NCI-H2196 (cell line): ENCODE measurements around the gene STC2.
A peak's percentile ranks its signal among the peaks of the same experiment; 100 is the strongest.
"Not testable (repeated sequence)": the region's sequence is repeated elsewhere in the genome, so short reads cannot be mapped to it uniquely, and the experiment has no call there.

ENCODE experiments used
- DNase-seq: peaks from one replicate; lab custom pipeline; 2025; ENCODE audit not compliant: unreplicated experiment; lab: John Stamatoyannopoulos, UW

STC2 gene, protein sequence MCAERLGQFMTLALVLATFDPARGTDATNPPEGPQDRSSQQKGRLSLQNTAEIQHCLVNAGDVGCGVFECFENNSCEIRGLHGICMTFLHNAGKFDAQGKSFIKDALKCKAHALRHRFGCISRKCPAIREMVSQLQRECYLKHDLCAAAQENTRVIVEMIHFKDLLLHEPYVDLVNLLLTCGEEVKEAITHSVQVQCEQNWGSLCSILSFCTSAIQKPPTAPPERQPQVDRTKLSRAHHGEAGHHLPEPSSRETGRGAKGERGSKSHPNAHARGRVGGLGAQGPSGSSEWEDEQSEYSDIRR

DNA sequence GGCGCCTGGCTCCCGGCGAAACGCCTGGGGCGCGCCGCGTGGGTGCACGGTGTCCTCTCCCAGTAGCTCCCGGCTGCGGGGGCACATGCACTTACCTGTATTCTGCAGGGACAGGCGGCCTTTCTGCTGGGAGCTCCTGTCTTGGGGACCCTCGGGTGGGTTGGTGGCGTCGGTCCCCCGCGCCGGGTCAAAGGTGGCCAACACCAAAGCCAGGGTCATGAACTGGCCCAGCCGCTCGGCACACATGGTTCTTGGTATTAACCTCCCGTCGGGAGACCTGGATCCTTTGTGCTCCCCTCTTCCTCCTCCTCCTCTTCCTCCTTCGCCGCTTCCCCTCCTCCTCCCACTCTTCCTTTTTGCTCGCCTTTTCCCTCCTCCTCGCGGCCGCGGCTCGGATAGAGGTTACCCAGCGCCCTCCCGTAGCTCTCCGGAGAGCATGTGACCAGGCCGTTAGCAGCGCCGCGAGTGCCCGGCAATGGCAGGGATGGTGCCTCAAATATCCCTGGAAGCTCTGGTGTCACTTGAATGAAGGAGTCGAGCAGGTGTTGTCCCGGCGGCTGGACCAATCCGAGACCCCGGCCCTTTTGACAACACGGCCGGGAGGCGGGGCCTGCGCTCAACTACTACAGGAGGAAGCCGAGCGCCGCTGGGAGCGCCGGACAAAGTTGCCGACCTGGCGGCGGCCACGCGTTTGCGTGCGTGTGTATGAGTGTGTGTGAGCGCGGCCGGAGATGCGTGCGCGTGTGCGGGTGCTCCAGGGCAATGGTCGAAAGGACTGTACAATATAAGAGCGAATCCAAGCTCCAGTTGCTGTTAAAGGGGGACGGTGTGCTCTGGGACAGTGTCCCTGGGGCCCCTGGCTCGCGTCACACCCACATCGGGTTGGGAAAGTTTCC lies at the start of gene STC2:
Gene STC2, minus strand, starts transcription at position 467 of the 896 bp plus-strand sequence. Its CDS starts 221 bp downstream, at position 246.
- DNase-seq: peak; percentile 70

DNA sequence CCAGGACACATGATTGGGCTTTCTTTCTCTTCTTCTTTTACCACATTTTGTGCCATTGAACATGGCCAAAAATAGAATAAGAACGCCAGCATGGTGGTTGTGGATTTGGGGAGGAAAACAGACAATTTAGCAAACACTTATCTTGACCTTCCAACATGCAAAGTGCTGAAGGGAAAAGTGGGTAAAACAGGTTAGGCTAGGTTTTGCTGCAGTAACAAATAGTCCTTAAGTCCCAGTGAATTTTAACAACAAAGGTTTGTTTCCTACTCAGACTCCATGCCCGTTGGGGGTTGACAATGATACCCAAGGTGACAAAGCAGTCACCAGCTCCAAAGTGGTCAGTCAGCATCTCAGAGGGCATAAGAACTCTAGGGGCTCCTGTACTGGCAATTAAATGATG lies 43.2 kb upstream of the STC2 start:
- no peak for DNase-seq

DNA sequence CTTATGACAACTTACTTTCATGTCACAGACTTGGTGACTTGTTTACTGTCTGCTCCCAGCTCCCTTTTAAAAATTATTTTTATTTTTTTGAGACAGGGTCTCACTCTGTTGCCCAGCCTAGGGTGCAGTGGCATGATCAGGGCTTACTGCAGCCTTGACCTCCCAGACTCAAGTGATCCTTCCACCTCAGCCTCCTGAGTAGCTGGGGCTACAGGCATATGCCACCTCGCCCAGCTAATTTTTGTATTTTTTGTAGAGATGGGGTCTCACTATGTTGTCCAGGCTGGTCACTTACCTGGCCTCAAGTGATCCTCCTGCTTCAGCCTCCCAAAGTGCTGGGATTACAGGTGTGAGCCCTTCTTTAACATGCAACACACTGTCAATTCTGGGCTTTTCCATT lies 35.2 kb upstream of the STC2 start:
- DNase-seq: not testable (repeated sequence)

DNA sequence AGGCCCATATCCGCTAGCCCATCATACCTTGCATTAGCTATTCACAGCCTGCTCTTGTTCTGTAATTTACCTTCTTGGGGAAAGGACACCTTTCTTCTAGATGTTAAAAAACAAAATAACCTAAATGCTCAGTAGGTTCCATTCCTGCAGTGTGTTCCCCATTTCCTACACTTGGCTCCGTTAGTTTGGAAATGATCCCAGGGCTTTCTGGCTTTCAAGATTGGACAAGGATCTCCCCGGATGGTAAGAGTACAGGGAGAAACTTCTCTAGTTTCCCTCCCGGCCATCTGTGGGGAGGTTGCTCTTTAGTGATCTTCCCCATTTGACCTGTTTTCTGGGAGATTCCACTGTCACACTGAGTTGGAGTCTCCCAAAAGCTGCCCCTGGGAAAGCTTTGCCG lies 27.3 kb upstream of the STC2 start:
- DNase-seq: no peak

DNA sequence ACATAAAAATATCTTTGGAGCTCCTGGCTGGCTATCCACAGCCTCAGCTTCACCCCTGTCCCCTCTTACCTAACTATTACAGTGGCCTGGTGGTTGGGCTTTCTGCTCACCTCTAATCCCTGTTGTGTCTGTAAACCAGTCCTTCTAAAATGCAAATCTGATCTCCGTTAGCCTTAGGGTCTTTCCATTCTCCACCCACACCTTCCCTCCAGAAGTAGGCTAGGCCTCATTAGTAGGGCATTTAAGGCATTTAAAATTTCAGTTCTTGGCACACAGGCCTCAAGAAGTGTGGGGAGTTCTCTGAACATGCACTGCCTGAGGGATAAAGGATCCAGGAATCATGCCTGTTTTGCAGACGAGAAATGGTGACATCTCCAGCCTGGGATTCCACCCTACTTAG lies 26.4 kb upstream of the STC2 start:
- no peak for DNase-seq

DNA sequence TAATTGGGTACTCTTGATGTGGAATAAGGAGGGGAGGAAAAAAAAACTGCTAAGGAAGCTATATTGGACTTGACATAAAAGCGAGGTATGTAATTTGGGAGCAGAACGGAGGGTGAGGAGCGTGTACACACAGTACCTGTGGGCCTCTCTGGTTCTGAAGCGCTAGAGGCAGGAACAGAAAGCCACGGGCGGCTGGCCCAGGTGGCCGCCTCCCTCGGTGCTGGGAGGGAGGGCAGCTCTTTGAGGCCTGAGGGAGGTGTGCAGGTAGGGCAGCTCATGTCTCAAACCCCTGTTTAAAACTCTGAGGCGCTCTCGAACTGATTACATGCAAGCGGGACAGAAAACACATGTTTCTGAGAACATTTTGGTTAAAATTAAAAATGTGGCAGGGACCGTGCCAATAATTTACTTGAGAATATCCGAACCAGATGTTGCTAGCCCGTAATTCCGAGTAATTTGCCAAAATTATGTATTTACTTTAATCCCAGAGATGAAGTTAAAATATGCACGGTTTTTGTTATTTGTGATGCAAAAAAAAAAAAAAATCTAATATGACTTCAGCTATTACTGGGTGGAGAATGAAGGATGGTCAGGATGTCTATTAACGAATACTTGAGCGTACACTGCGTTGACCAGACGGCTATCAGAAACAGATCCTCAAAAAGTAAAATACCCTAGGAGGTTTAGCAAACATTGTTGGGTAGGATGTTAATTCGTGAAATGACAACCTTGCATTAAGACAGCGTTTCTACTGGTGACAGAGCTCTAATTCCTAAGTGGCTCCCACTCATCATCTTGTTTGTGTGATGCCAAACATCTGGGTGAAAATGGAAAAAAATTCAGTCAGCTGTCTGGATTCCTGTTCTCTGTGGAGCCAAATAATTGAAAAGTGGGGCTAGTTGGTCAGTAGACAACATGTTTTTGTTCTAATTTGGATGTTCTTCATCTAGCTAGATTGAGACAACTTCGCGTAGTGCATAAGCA lies 24.4 kb upstream of the STC2 start:
- no peak for DNase-seq

DNA sequence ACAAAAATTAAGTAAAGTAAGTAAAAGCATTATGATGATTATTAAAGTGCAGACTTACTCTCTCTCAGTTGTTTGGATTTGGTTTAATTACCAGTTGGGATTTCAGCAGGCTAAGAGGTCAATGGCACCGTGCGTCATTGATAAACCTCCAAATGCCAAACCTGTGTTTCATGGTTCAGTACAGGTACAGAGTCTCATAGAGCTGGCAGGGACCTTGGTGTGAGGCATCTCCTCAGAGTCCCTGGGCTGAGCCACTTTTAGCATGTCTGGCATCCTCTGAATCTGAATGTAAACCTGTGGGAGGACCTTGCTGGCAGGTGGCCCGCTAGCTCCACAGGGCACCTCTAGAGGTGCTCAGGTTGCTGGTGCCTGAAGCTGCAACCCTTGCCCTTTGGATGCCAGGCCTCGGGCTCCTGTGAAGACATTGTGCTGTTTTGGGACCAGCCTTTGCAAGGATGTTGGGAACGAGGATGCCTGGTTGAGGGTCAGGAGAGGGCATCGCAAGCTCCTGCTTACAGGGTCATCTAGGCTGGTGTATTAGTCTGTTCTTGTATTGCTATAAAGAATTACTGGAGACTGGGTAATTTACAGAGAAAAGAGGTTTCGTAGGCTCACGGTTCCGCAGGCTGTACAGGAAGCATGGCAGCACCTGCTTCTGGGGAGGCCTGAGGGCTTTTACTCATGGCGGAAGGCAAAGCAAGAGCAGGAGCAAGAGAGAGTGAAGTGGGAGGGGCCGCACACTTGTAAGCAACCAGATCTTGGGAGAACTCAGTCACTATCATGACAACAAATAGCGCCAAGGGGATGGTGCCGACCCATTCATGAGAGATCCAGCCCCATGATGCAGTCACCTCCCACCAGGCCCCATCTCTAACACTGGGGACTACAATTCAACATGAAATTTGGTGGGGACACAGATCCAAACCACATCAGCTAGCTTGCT lies 14.9 kb upstream of the STC2 start:
- no peak for DNase-seq

DNA sequence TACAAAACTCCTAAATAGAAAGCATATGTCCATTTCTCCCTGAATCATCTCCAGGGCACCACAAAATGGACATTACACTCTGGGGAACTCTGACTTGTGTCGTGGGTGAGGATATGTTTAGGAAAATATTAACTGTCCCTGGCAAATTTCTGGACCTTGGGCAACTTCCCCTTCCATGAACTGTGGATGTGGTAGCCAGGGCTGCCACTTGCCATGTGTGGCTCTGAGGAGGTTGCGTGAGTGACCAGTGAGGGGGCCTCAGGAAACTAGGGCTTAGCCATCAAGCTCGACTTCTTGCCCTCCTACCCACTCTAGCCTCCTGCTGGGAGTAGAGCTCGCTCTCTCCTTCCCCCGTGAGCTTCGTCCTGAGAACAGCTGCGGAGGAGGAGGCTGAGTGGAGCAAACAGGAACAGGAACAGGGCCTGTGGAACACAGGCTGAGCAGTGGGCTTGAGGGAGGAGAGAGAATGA lies 13.8 kb upstream of the STC2 start:
- DNase-seq: no peak

DNA sequence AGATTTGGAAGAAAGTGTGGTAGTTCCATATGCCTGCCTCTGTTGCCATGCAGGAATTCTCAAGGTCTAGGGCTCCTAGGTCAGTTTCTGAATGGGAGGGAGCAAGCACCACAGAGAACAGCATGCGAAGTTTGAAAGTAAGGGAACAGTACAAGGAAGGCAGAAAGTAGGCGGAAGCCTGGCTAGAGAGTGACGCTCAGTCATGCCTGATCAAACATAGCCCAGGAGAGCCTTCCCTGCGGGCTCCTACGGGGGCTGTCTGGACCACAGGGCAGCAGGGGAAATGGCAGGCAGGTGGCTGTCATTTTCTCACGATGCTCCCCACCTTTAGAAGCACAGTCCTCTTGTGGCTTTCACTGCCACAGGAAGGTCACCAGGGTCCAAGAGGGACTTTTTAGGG lies 12.8 kb upstream of the STC2 start:
- DNase-seq: no peak

DNA sequence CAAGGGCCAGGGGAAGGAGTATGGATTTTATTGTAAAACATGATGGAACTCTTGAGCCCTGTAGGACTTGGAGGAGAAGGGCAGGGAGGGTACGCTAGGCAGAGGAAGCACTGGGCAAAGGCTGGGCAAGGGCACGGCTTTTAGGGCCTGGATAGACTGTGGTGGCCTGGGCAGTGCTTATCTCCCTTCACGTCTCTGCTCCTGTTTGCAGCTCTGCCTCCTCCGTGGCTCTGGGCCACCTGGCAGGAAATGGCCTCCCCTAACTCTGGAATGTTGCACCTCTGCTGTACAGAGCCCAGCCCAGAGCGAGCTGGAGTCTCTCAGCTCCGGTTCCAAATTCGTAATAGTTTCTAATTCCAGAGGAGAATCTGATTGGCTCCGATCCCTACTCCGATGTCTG lies 12.2 kb upstream of the STC2 start:
- DNase-seq: no peak

DNA sequence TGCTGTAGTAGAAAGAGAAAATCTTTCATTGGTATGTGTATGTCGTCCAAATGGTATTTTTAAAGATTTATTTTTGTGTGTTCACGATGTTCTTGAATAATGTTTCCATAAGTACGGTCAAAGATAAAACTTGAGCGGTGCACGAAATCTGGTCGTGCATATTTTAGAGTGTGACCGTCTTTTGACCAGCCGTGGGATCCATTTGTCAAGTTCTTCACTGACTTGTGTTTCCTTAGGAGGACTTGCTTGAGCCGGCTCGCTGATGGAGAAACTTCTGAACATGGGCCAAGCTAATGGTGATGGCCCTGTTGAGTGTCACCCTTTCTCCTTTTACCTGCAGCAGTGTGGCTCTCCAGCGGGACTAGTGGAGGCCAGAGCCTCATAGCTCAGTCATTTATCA lies 11.1 kb upstream of the STC2 start:
- DNase-seq: no peak

DNA sequence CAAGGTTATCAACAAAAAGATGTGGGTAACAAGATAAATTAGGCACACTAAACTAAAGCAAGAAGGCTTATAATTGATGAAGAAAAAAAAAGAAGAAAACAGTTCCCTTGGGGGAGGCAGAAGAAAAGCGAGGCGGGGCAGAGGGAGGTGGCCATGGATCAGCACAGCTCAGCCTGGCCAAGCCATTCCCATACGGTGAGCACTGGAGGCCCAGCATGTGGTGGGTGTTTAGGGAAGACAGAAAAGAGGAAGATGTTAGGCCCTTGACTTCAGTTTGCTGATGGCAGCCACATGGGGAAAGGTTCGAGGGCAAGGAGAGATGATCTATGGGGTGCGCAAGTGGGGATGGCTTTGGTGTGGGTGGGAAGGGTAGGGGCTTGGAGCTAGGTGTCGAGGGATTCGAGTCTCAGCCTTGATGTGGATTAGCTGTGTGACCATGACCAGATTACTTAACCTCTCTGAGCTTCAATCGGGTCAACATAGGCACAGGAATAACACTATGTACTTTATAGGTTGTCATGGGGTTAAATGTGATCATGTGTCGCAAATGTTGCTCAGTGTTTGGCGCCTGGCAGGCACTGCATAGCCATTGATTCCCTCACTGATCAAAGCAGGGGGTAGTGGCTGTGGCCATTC lies 10.3 kb upstream of the STC2 start:
- DNase-seq: no peak

DNA sequence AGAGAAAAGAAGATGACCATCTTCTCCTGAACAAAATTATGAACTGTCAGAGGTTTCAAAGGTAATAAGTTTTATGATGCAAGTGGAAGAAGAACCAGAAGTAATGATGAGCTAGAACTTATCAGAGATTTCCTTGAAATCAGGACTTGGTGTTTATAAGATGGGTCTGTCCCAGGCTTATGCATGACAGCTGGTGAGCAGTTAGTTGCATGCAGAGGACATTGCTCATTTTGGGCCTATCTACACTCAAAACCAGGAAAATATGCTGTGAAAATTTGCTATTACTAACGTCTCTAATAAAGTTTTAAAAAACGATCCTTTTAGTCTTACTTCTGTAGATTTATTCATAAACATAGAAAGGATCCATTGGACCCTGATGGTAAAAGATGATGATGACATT lies 6.6 kb upstream of the STC2 start:
- DNase-seq: no peak

DNA sequence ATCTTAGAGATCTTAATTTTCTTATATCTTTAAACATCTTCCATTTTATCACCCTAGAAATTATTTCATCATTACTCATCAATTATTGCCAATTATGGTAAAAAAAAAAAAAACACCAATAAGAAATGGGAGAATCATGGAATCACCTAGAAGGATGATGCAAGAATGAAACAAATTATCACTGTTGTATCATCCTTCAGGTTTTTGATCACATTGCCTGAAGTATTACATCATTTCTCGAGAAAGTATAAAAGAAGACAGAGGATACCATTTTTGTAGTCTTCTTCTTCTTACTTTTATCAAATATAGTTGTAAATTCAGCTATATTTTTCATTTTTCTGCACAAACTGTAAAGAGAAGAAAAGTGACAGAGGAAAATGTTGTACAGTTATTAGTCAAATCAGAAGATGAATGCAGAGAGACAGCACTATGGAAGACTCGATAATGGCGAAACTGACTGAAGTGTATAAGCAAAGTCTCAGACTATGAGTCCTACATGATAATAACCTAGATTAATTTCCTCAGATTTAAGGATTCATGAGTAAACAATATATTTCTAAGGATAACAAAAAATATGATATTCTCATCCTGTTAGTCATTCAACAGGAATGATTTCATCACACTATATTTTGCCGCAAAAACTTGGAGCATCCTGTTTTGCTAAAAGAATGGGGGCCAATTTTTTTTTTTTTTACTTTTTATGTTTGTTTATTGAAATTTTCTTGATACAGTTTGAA lies 5.9 kb upstream of the STC2 start:
- no peak for DNase-seq

DNA sequence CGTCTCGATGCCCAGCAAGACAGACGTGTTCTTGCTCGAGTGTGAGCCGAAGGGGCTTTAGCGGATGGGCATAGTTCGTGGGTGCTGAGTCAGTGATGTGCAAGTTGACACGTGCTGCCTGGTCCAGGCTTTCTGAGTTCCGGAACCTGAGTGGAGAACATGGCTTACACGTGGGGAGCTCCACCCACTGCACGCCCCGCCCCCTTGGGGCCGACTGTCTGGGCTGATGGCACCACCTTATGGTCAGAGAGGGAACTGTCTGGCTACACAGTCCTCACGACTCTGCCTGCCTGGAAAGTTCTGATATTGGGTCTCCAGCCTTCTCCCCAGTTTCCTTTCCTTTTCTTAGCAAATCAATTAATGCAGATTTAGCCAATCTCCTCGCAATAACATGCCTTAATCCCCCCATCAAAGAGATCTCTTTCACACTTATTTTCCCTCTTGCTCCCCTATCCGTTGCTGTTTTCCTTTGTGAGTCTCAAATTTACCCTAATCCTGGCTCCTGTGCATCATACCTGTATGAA lies 3.8 kb upstream of the STC2 start:
- peak; percentile 84 for DNase-seq

DNA sequence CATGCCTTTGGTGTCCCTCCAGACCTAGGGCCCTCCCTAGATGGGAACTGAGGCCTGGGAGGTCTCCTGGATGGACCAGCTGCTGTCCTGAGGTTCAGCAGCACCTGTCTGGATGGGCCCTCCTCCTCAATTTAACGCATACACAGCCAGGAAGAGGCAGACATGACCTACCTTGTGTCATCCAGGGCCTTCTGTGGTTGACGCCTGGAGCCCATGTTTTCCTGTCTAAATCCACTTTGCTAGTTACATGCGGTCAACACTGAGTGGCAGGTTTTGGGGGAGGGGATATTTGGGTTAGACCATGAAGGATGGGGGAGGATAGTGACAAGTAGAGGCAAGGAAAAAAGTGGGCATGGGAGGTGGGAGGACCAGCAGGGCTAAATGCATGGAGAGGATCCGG lies 3.1 kb upstream of the STC2 start:
- no peak for DNase-seq

DNA sequence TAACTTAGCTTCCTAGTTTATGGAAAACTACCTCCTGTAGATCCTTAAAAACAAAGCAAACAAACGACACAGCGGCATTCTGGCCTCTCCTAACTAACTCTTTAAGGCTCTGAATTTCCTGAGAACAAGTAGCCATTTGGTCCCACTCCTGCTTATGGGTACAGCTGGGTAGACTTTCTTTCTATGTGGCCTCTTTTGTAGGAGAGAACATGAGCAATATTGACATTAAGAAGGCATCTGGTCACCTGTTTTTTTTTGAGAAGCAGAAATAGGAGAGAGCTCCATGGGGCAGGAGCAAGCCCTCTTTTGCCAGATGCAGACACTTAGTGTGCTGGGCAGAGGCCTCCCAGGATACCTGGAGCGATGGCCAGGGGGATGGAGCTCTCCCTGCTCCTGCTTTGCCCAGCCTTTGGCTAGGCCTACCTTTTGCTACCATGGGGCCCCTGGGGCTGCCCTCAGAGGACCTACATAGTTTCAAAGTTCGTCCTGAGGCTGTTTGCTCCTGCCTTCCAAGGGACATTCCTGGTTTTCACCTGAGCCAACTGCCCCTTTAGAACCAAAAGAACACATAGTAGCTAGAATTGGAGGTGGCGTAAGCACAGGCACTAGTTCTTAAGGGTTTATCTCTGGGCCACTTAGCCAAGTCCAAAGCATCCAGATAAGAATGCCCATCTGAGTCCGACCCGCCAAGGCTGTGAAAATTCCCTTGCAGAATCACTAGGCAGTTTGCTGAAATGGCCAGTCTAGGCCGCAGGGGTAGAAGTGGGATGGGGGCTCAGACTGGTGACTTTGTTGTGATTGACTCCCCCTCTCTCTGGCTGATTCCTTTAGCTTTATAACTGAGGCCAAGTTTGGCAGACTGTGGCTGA lies 2.4 kb upstream of the STC2 start:
- no peak for DNase-seq
